ENCODE measurements around the gene TACC2. TPM values are rescaled to one million over a fixed set of nuclear protein-coding genes. Genes with fewer than 3 reads are reported as not detected.

The TACC2 gene
- total RNA-seq, 1 experiment from 2014 or later, result 24.4 TPM

DNA sequence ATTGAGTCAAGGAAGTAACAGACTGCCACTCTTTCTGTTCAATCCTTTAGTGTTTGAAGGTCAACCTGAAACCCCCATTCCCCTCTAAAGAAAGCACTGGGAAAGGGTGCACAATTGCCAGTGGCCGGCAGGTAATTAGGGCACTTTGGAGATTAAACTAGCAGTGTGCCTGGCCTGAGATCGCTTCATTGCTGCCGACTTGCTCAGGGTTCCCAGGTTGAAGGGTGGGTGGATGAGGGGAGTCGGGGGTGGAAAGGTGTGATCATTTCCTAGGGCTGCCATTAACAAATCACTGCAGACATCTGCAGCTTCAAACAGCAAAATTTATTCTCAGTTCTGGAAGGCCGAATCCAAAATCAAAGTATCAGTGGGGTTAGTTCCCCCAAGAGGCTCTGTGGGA is 265.9 kb downstream of the TACC2 start:
- BruUV-seq (replicated peaks), result no TSS peak
- TF ChIP-seq, protein P1, sequence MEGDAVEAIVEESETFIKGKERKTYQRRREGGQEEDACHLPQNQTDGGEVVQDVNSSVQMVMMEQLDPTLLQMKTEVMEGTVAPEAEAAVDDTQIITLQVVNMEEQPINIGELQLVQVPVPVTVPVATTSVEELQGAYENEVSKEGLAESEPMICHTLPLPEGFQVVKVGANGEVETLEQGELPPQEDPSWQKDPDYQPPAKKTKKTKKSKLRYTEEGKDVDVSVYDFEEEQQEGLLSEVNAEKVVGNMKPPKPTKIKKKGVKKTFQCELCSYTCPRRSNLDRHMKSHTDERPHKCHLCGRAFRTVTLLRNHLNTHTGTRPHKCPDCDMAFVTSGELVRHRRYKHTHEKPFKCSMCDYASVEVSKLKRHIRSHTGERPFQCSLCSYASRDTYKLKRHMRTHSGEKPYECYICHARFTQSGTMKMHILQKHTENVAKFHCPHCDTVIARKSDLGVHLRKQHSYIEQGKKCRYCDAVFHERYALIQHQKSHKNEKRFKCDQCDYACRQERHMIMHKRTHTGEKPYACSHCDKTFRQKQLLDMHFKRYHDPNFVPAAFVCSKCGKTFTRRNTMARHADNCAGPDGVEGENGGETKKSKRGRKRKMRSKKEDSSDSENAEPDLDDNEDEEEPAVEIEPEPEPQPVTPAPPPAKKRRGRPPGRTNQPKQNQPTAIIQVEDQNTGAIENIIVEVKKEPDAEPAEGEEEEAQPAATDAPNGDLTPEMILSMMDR (IDR thresholded peaks at IDR 0.05; ENCODE audit: unreplicated experiment), result no peak
- intact Hi-C loops (cut with micrococcal nuclease; ENCODE audit: unreplicated experiment), result no loop called here
- no peak overlapping the region for H3K27ac Mint-ChIP-seq (ENCODE audit: unreplicated experiment)
- H3K9me3 Mint-ChIP-seq (ENCODE audit: low read depth, unreplicated experiment), result no peaks in the 10 kb centered on the region
- DNase-seq, result no peak
- CTCF ChIA-PET, result no interaction called here
- no peaks in the 10 kb centered on the region for H3K4me1 Mint-ChIP-seq (ENCODE audit: low read depth, unreplicated experiment)
- H3K27me3 Mint-ChIP-seq (ENCODE audit: unreplicated experiment), result no peaks in the 10 kb centered on the region
- H3K4me3 Mint-ChIP-seq (ENCODE audit: low read depth, unreplicated experiment), result no peak overlapping the region
- H3K36me3 Mint-ChIP-seq (ENCODE audit: insufficient read depth, unreplicated experiment), result peaks cover 4% of the 10 kb centered on the region

DNA sequence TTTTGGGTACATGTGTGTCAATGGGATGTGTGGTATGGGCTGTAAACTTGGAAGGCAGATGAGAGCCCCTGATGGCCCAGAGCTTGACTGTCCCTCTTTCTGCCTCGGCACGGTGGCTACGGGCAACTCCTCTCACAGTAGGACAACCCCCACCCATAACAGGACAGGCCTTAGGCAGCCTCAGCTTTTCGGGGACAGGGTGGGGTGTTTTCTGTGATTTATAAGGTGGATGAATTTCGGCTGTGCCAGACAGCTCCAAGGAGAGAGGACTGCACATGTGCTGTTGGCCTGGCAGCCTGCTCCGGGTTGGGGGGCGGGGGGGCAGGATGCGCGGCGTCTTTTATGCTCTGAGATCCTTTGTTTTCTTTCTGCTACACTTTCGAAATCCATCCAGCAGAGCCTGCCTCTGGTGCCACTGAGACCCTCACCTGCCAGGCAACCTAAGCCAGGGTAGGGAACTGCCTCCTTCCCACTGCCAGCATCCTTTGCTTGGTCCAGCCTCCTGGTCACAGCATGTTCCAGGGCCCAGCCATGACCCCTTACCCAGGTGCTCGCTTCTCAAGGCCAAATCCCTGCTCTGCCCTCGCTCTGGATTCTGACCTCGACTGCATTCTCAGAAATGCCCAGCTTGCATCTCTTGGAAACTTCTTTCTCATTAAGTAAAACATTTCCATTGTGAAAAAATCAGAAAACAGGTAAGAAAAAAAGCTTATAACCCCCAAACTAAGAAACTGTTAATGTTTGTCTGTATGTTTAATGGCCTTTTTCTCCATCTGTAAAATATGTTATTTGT is 266.7 kb downstream of the TACC2 start:
- no peaks in the 10 kb centered on the region for H3K27me3 Mint-ChIP-seq (ENCODE audit: unreplicated experiment)

DNA sequence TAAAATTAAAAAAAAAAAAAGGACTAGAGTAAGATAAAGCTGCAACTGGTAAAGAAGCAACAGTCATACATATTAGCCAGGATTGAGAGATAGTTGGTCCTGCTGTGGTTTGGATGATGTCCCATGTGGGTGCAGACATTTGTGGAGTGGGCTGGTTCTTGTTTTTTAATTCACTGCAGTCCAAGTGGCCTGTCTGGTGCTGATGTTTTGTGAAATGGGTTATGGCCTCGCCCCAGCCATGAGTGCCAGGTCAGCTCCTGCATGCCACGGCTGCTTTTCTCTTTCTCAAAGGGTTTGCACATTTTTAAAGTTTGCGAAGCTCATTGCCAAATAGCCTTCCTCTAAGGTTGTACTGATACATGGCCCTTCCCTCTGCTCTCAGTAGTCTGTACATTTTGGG is 268.1 kb downstream of the TACC2 start:
- Mint-ChIP-seq H3K36me3 (ENCODE audit: insufficient read depth, unreplicated experiment) (peaks cover 4% of the 10 kb centered on the region), H3K4me1 (ENCODE audit: low read depth, unreplicated experiment) (no peaks in the 10 kb centered on the region), H3K27ac (ENCODE audit: unreplicated experiment) (no peak overlapping the region), H3K9me3 (ENCODE audit: low read depth, unreplicated experiment) (no peaks in the 10 kb centered on the region), H3K4me3 (ENCODE audit: low read depth, unreplicated experiment) (no peak overlapping the region), H3K27me3 (ENCODE audit: unreplicated experiment) (no peaks in the 10 kb centered on the region)
- TF ChIP-seq, protein P1 (IDR thresholded peaks at IDR 0.05; ENCODE audit: unreplicated experiment), result no peak
- no TSS peak for BruUV-seq (replicated peaks)
- DNase-seq, result no peak
- intact Hi-C loops (cut with micrococcal nuclease; ENCODE audit: unreplicated experiment), result no loop called here
- CTCF ChIA-PET, result no interaction called here

More for the DNA sequence above, 266.7 kb downstream of the TACC2 start:
- no TSS peak for BruUV-seq (replicated peaks)
- no peak overlapping the region for H3K27ac Mint-ChIP-seq (ENCODE audit: unreplicated experiment)
- CTCF ChIA-PET, result no interaction called here
- peaks cover 4% of the 10 kb centered on the region for H3K36me3 Mint-ChIP-seq (ENCODE audit: insufficient read depth, unreplicated experiment)
- DNase-seq, result no peak
- no peak overlapping the region for H3K4me3 Mint-ChIP-seq (ENCODE audit: low read depth, unreplicated experiment)
- H3K9me3 Mint-ChIP-seq (ENCODE audit: low read depth, unreplicated experiment), result no peaks in the 10 kb centered on the region
- TF ChIP-seq, protein P1 (IDR thresholded peaks at IDR 0.05; ENCODE audit: unreplicated experiment), result no peak
- H3K4me1 Mint-ChIP-seq (ENCODE audit: low read depth, unreplicated experiment), result no peaks in the 10 kb centered on the region
- intact Hi-C loops (cut with micrococcal nuclease; ENCODE audit: unreplicated experiment), result no loop called here

DNA sequence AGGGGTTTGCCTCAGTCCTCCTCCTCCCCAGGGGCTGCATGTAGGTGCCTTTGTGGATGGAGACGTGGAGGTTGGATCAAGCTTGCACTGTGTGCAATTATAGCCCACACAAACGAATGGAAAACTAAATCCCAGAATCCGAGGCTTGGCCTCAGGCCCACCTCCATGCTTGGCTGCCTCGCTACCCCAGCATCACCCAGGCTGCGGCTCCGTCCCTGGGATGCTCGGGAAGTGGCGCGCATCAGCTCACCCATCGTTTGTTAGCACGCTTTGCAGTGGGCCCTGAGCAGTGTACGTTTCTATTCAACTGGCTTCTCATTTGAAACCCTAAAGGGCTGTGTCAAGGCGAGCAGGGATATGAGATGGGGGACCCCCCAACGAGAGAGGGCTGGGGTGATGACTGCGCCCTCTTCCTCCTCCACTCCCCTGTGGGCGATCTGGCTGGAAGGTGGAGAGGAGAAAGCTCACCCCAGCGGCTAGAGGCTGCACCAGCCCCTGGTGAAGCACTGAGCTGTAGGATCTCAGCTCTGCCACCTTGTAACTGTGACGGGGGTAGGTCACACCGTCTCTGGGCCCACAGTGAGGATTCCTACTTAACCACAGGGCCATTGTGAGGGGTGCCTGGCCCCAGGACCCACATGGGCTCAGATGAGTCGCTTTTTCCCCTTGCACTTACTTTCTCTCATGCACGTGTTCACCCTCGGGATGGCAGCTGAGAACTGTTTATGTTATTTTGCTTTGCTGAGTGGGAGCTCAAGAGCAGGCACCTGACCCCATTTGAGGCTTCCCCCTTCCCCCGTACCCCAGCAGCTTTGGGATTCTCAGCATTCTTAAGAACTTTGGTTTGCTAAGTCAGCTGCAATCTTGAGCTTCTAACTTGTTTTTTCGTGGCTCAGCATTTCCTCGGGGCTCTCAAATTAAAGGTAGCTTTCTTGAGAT is 269.4 kb downstream of the TACC2 start:
- Mint-ChIP-seq H3K4me3 (ENCODE audit: low read depth, unreplicated experiment) (no peak overlapping the region), H3K4me1 (ENCODE audit: low read depth, unreplicated experiment) (peaks cover 3% of the 10 kb centered on the region), H3K36me3 (ENCODE audit: insufficient read depth, unreplicated experiment) (peaks cover 4% of the 10 kb centered on the region), H3K9me3 (ENCODE audit: low read depth, unreplicated experiment) (no peaks in the 10 kb centered on the region), H3K27ac (ENCODE audit: unreplicated experiment) (no peak overlapping the region), H3K27me3 (ENCODE audit: unreplicated experiment) (no peaks in the 10 kb centered on the region)
- intact Hi-C loops (cut with micrococcal nuclease; ENCODE audit: unreplicated experiment), result no loop called here
- TF ChIP-seq, protein P1 (IDR thresholded peaks at IDR 0.05; ENCODE audit: unreplicated experiment), result no peak
- no TSS peak for BruUV-seq (replicated peaks)
- CTCF ChIA-PET, result no interaction called here
- DNase-seq, result no peak
